GM23338 (cell line): ENCODE data around the gene FAM171A1. TPM values are rescaled to one million over a fixed set of nuclear protein-coding genes. Genes with fewer than 3 reads are reported as not detected.

ENCODE experiments used
- ATAC-seq: fragments of 200-7000 bp; cut with Tn5 transposase; 3 replicates; pipeline ENCODE4 v1.9.1; 2020
- DNase-seq: peaks from one replicate; pipeline ENCODE4 v3.0.0-alpha.2; 2015; ENCODE audit warnings: low spot score
- H2AFZ ChIP-seq: fragments of 200-600 bp; sonication (generic); 2 replicates; pipeline ENCODE4 v1.8.0; 2016; ENCODE audit warnings: antibody characterized with exemption, mild to moderate bottlenecking, moderate library complexity
- H3F3A ChIP-seq: fragments of 200-600 bp; sonication (generic); replicated peaks from 2 replicates; pipeline ENCODE4 v1.8.0; 2017; ENCODE audit warnings: antibody characterized with exemption, mixed run types, low read depth
- H3K27ac ChIP-seq: fragments of 200-600 bp; sonication (generic); 2 replicates; pipeline ENCODE4 v1.6.1; 2016; ENCODE audit warnings: low read depth
- H3K27me3 ChIP-seq: fragments of 200-600 bp; sonication (generic); 2 replicates; pipeline ENCODE4 v1.8.0; 2016; ENCODE audit warnings: mild to moderate bottlenecking, mixed run types, moderate library complexity; ENCODE audit not compliant: insufficient read depth
- H3K36me3 ChIP-seq: fragments of 200-600 bp; sonication (generic); 2 replicates; pipeline ENCODE4 v1.8.0; 2016; ENCODE audit warnings: mild to moderate bottlenecking; ENCODE audit not compliant: insufficient read depth
- H3K4me1 ChIP-seq: fragments of 200-600 bp; sonication (generic); 2 replicates; pipeline ENCODE4 v1.8.0; 2016; ENCODE audit warnings: mild to moderate bottlenecking, moderate library complexity; ENCODE audit not compliant: insufficient read depth
- H3K4me2 ChIP-seq: fragments of 200-600 bp; sonication (generic); 2 replicates; pipeline ENCODE4 v1.7.1; 2017; ENCODE audit warnings: mixed run types
- H3K4me3 ChIP-seq: fragments of 200-600 bp; sonication (generic); 2 replicates; pipeline ENCODE4 v1.6.1; 2016; ENCODE audit warnings: mixed run types
- H3K79me2 ChIP-seq: fragments of 200-600 bp; sonication (generic); replicated peaks from 2 replicates; pipeline ENCODE4 v1.8.0; 2017; ENCODE audit warnings: mild to moderate bottlenecking; ENCODE audit not compliant: insufficient read depth
- H3K9me2 ChIP-seq: fragments of 200-600 bp; sonication (generic); 2 replicates; pipeline ENCODE4 v1.8.0; 2017; ENCODE audit not compliant: insufficient read depth
- H4K20me1 ChIP-seq: fragments of 200-600 bp; sonication (generic); replicated peaks from 2 replicates; pipeline ENCODE4 v1.8.0; 2017; ENCODE audit warnings: mild to moderate bottlenecking; ENCODE audit not compliant: insufficient read depth
- H3K27ac Mint-ChIP-seq: 2 replicates; pipeline ENCODE4 v1.8.0; 2020; ENCODE audit warnings: inconsistent platforms, mild to moderate bottlenecking, moderate library complexity, mixed read lengths
- H3K27me3 Mint-ChIP-seq: 3 replicates; pipeline ENCODE4 v1.8.0; 2022; ENCODE audit warnings: low read depth, mild to moderate bottlenecking, moderate library complexity, mixed read lengths, inconsistent platforms; ENCODE audit not compliant: insufficient read depth, poor library complexity
- H3K36me3 Mint-ChIP-seq: 3 replicates; pipeline ENCODE4 v1.8.0; 2021; ENCODE audit warnings: low read depth, mild to moderate bottlenecking, inconsistent platforms, moderate library complexity, mixed read lengths
- H3K4me1 Mint-ChIP-seq: 3 replicates; pipeline ENCODE4 v1.8.0; 2020; ENCODE audit warnings: mild to moderate bottlenecking, inconsistent platforms, mixed read lengths
- H3K4me3 Mint-ChIP-seq: 3 replicates; pipeline ENCODE4 v1.8.0; 2021; ENCODE audit warnings: moderate library complexity, mild to moderate bottlenecking, inconsistent platforms, mixed read lengths
- H3K9me3 Mint-ChIP-seq: 3 replicates; pipeline ENCODE4 v1.8.0; 2020; ENCODE audit warnings: moderate library complexity, mild to moderate bottlenecking, inconsistent platforms, mixed read lengths
- CREB1 ChIP-seq: fragments of 250-450 bp; sonication (Bioruptor Pico); IDR thresholded peaks from 2 replicates; pipeline ENCODE4 v1.5.0; 2020; ENCODE audit warnings: low read depth, mild to moderate bottlenecking, moderate library complexity
- CTCF ChIP-seq, 2 experiments: fragments of 200-600 bp in 1 of 2; sonication (generic) in 1 of 2; conservative IDR thresholded peaks; 2 replicates each; pipeline versions ENCODE4 v1.5.1 to v1.6.1; 2016 to 2017; ENCODE audit warnings: antibody characterized with exemption in 2 of 2, low read depth in 2 of 2, mild to moderate bottlenecking in 2 of 2, moderate library complexity in 1 of 2
- ETS1 ChIP-seq: IDR thresholded peaks from 2 replicates; pipeline ENCODE4 v1.6.1; 2016; ENCODE audit warnings: antibody characterized with exemption
- EZH2 ChIP-seq: fragments of 200-600 bp; sonication (generic); IDR thresholded peaks from one replicate; pipeline ENCODE4 v1.8.0; 2017; ENCODE audit warnings: antibody characterized with exemption, mild to moderate bottlenecking, low read depth; ENCODE audit not compliant: unreplicated experiment
- REST ChIP-seq: IDR thresholded peaks from one replicate; pipeline ENCODE4 v1.6.1; 2018; ENCODE audit warnings: antibody characterized with exemption; ENCODE audit not compliant: unreplicated experiment
- STAT1 ChIP-seq: IDR thresholded peaks from one replicate; pipeline ENCODE4 v1.6.1; 2016; ENCODE audit warnings: antibody characterized with exemption; ENCODE audit not compliant: unreplicated experiment
- ZNF114 ChIP-seq: fragments of 250-450 bp; sonication (Bioruptor Pico); IDR thresholded peaks from 2 replicates; pipeline ENCODE4 v1.5.0; 2020; ENCODE audit warnings: mild to moderate bottlenecking, moderate library complexity
- ZNF331 ChIP-seq: fragments of 250-450 bp; sonication (Bioruptor Pico); IDR thresholded peaks from 2 replicates; pipeline ENCODE4 v1.5.0; 2020; ENCODE audit warnings: low read depth, mild to moderate bottlenecking, moderate library complexity
- ZNF462 ChIP-seq: fragments of 250-450 bp; sonication (Bioruptor Pico); IDR thresholded peaks from 2 replicates; pipeline ENCODE4 v1.5.0; 2020; ENCODE audit warnings: mild to moderate bottlenecking, moderate library complexity
- polyA plus RNA-seq: library from polyadenylated mRNA; unstranded; fragments of >200 nt; fragmentation: Nextera tagmentation; extraction: Ambion mirVana; gene quantifications from 2 replicates; pipeline ENCODE4 v1.2.1, GENCODE V29; 2016
- total RNA-seq: library from RNA; depleted of rRNA; stranded (reverse); fragments of >200 nt; shearing (Covaris generic); gene quantifications from 2 replicates; pipeline ENCODE4 v1.2.3, GENCODE V29; 2014

FAM171A1 gene
- total and polyA plus RNA-seq, 2 experiments from 2014 or later: 11.3 to 32.2 TPM

- no peaks in the 10 kb centered on the region for H3K9me3 Mint-ChIP-seq
- H3K9me2 ChIP-seq: no peaks in the 10 kb centered on the region
- ATAC-seq (no peak), DNase-seq (no peak)
- H3K27ac Mint-ChIP-seq: no peak overlapping the region; the same call in 1 of the 2 replicates
- H2AFZ ChIP-seq: no peak overlapping the region
- TF ChIP-seq REST (no peak), ZNF114 (CRISPR knock-in tag) (no peak), EZH2 (no peak)
- no peaks in the 10 kb centered on the region for H3K36me3 Mint-ChIP-seq
- no peak overlapping the region for H3K27ac ChIP-seq
- peaks cover 5% of the 10 kb centered on the region; the same call in 1 of the 2 replicates for H3F3A ChIP-seq
- H3K79me2 ChIP-seq: peaks cover 1% of the 10 kb centered on the region; the same call in 1 of the 2 replicates
- peaks cover 16% of the 10 kb centered on the region for H3K4me1 Mint-ChIP-seq
- H3K27me3 ChIP-seq: peaks cover 15% of the 10 kb centered on the region; the same call in 1 of the 2 replicates
- no peaks in the 10 kb centered on the region for H3K36me3 ChIP-seq
- peaks cover 13% of the 10 kb centered on the region for H3K4me1 ChIP-seq
- no peak overlapping the region for H3K4me2 ChIP-seq
- H4K20me1 ChIP-seq: no peaks in the 10 kb centered on the region
- no peak overlapping the region for H3K4me3 Mint-ChIP-seq
- H3K4me3 ChIP-seq: no peak overlapping the region
- peaks cover 12% of the 10 kb centered on the region for H3K27me3 Mint-ChIP-seq
These were observed 3.5 kb upstream of the FAM171A1 start for GRCh38 chr10:15374566-15374965.

GRCh38 chr10:15374156-15374555 is 3.1 kb upstream of the FAM171A1 start:
- DNase-seq (peak; percentile 37), ATAC-seq (no peak)
- no peaks in the 10 kb centered on the region for H3K36me3 Mint-ChIP-seq
- Histone ChIP-seq H3K4me1 (peaks cover 18% of the 10 kb centered on the region), H4K20me1 (no peaks in the 10 kb centered on the region), H3K36me3 (no peaks in the 10 kb centered on the region), H3K4me2 (no peak overlapping the region), H3K27me3 (peaks cover 19% of the 10 kb centered on the region; the same call in 1 of the 2 replicates), H3K4me3 (no peak overlapping the region), H3F3A (peaks cover 5% of the 10 kb centered on the region; the same call in 1 of the 2 replicates), H3K27ac (no peak overlapping the region), H3K79me2 (peaks cover 5% of the 10 kb centered on the region), H2AFZ (no peak overlapping the region), H3K9me2 (no peaks in the 10 kb centered on the region)
- peak overlapping the region; percentile 14; the same call in 1 of the 2 replicates for H3K27ac Mint-ChIP-seq
- peaks cover 16% of the 10 kb centered on the region for H3K27me3 Mint-ChIP-seq
- H3K4me1 Mint-ChIP-seq: peaks cover 21% of the 10 kb centered on the region
- no peak overlapping the region for H3K4me3 Mint-ChIP-seq
- H3K9me3 Mint-ChIP-seq: no peaks in the 10 kb centered on the region
- TF ChIP-seq CTCF (conservative IDR thresholded peaks at IDR 0.05; ENCODE audit: low read depth in 2 of 2): no peak
- no peak for TF ChIP-seq ETS1
- no peak for TF ChIP-seq ZNF331
- TF ChIP-seq STAT1: no peak
- TF ChIP-seq CREB1 (CRISPR knock-in tag): no peak
- no peak for TF ChIP-seq EZH2
- TF ChIP-seq ZNF462 (CRISPR knock-in tag): no peak
